NCI-H524 treated with DMSO at 0.1 percent for 48 hours (cell line): ENCODE measurements around the gene KIFC3.
"Not testable (repeated sequence)": the region's sequence is repeated elsewhere in the genome, so short reads cannot be mapped to it uniquely, and the experiment has no call there.

ENCODE experiments used
- DNase-seq: peaks from one replicate; lab custom pipeline; 2025; lab: John Stamatoyannopoulos, UW

Gene KIFC3

GRCh38 chr16:57824888-57825287, 22.6 kb upstream of the KIFC3 start:
- DNase-seq: no peak

- DNase-seq: no peak
Measured at GRCh38 chr16:57823836-57824235, 21.5 kb upstream of the KIFC3 start.

GRCh38 chr16:57822856-57823255, 20.6 kb upstream of the KIFC3 start:
- no peak for DNase-seq

- no peak for DNase-seq
Measured at GRCh38 chr16:57822018-57822553, 19.8 kb upstream of the KIFC3 start.

DNA sequence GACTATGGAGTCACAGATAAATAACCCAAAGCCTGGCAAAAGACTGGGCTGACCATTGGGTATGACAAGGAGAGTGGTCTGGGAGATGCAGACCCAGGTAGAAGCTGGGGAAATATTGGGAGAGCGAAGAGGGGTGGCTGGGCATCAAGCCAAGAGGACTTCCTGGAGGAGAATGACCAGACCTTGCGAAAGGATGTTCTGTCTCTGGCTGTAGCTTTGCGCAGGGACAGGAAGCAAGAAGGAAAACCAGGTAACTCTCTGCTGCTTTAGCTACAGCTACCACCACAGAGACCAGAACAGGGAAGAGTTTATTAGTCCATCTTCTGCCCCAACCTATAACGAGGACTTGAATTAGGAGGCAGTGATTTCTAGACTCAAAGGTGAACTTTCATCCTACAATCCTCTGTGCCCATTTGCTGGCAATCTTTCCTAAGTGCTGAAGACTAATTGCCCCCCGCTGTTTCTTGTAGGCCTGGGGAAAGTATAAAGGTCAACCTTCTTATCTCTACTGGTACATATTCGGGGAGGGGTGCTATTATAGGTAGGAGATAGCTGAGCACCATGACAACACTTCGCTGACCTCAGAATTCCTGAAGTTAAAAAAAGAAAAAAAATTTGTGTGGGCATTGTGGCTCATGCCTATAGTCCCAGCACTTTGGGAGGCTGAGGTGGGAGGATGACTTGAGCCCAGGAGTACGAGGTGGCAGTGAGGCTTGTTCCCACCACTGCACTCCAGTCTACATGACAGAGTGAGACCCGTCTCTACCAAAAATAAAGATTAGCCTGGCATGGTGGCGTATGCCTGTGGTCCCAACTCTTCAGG, 19.1 kb upstream of the KIFC3 start:
- DNase-seq: no peak

- peak; percentile 24 for DNase-seq
Measured at GRCh38 chr16:57818377-57819064, 16.2 kb upstream of the KIFC3 start.

- no peak for DNase-seq
Measured at GRCh38 chr16:57817680-57818079, 15.4 kb upstream of the KIFC3 start.

DNA sequence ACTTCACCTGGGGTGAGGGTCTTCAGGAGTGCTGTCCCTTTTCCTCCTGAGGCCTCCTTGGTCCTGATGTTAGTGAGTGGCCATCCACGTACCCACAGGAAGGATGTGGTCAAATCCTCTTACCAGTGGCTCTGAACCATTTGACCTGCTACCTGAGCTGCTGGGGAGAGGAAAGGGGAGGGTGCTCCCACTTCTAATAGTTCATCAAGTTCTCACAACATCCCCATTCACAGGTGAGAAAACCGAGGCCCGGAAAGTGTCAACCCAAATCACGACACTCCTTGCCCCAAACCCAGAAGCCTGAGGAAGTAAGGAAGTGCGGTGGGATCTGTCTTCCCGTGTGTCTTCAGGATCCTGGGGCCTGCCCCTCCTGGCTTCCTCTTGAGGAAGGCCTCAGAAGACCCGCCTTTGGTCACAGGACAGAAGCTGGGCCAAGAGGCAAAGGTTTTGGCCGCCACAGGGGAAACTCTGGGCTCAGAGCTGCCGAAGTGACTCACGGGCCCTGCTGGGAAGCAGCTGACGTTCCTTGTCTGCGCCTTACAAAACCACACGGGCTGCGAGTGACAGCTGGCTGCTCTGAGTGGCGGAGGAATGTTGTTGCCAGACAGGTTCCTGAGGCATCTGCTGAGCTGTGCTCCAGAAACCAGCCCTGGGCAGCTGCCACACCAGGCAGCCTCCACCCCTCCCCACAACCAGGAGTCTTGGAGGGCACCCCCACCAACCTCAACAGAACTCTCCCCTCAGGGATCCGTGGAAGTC, 13.9 kb upstream of the KIFC3 start:
- DNase-seq: peak; percentile 91

- no peak for DNase-seq
Measured at GRCh38 chr16:57814896-57815295, 12.6 kb upstream of the KIFC3 start.

- DNase-seq: no peak
Measured at GRCh38 chr16:57813466-57813865, 11.2 kb upstream of the KIFC3 start.

GRCh38 chr16:57811340-57811739, 9.0 kb upstream of the KIFC3 start:
- DNase-seq: not testable (repeated sequence)

- DNase-seq: no peak
Measured at GRCh38 chr16:57810197-57811031, 8.1 kb upstream of the KIFC3 start.

GRCh38 chr16:57809276-57810196, 7.2 kb upstream of the KIFC3 start:
- no peak for DNase-seq

GRCh38 chr16:57808589-57809228, 6.4 kb upstream of the KIFC3 start:
- no peak for DNase-seq

- DNase-seq: no peak
Measured at GRCh38 chr16:57807968-57808528, 5.8 kb upstream of the KIFC3 start.

DNA sequence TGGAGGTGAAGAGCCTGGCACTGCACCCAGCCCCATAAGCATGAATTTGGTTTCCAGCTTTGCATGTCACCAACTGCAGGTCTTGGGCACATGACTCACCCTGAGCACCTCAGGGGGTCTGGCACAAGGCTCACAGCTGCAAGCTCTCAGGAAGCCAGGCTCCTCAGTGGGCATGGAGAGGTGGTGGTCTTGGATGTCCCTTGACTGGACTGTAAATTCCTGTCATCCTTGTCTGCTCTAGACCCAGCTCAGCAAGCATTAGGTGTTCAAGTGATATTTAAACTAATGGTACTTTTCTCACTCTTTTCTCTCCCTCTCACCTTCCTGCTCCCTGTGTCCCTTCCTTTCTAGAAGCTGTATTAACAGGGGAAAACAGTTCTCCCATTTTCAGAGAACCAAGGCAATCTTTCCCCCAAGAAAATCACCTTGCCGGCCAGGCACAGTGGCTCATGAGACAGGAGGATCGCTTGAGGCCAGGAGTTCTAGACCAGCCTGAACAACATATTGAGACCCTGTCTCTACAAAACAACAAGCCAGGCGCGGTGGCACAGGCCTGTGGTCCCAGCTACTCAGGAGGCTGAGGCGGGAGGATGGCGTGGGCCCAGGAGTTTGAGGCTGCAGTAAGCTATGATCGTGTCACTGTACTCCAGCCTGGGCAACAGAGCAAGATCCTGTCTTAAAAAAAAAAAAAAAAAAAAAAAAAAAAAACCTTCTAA, 5.1 kb upstream of the KIFC3 start:
- DNase-seq: no peak

DNA sequence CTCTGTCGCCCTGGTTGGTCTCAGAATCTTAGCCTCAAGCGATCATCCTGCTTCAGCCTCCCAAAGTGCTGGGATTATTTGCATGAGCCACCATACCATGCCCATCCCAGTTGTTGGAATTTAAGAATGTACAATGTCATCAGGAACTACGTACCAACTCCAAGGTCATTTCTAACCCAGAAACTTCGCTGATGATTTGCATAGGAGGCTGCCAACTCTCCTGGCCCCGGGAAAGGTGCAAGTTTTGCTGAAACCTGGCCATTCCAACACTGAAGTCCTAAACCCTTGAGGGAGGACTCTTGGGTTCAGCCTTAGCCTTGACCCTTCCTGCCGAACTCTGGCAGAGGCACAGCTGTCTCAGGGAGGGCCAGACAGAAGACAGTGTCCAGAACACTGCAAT, 2.9 kb upstream of the KIFC3 start:
- no peak for DNase-seq

GRCh38 chr16:57804111-57804837, 2.0 kb upstream of the KIFC3 start:
- DNase-seq: no peak
